Activated CD4-positive, alpha-beta memory T cell treated with anti-CD3 and anti-CD28 coated beads for 36 hours (primary cell): ENCODE measurements around the gene FAM210B. TPM values are rescaled to one million over a fixed set of nuclear protein-coding genes. Genes with fewer than 3 reads are reported as not detected.
A peak's percentile ranks its signal among the peaks of the same experiment; 100 is the strongest.

Source experiments
- CTCF ChIA-PET: fragments of 350-600 bp; sonication (Branson Sonifier 250); formaldehyde crosslinking; loops from one replicate; lab custom pipeline; 2021; ENCODE audit warnings: antibody characterized with exemption, inconsistent platforms; lab: Charles Lee
- POLR2A ChIA-PET: fragments of 350-600 bp; sonication (Branson Sonifier 250); formaldehyde crosslinking; loops from one replicate; lab custom pipeline; 2021; ENCODE audit warnings: antibody characterized with exemption; lab: Charles Lee
- DNase-seq: peaks from one replicate; pipeline ENCODE4 v3.0.0-alpha.2; 2020
- H3K27ac Mint-ChIP-seq: one replicate; pipeline ENCODE4 v1.8.0; 2021; ENCODE audit warnings: mixed read lengths
- H3K27me3 Mint-ChIP-seq: one replicate; pipeline ENCODE4 v1.8.0; 2021; ENCODE audit warnings: mixed read lengths
- H3K36me3 Mint-ChIP-seq: one replicate; pipeline ENCODE4 v1.8.0; 2021; ENCODE audit warnings: mixed read lengths
- H3K4me1 Mint-ChIP-seq: one replicate; pipeline ENCODE4 v1.8.0; 2021; ENCODE audit warnings: low read depth, mixed read lengths
- H3K4me3 Mint-ChIP-seq: one replicate; pipeline ENCODE4 v1.8.0; 2021; ENCODE audit warnings: mild to moderate bottlenecking, mixed read lengths
- H3K9me3 Mint-ChIP-seq: one replicate; pipeline ENCODE4 v1.8.0; 2021; ENCODE audit warnings: mixed read lengths
- intact Hi-C: fragments of 100-400 bp; cut with micrococcal nuclease; formaldehyde crosslinking; loops from one replicate; pipeline ENCODE4 v1.15.1; 2023
- total RNA-seq, 2 experiments: library from RNA; stranded (reverse); gene quantifications; one replicate each; pipeline ENCODE4 v1.2.3, GENCODE V29; 2021

FAM210B gene
- total RNA-seq, 2 experiments from 2014 or later, result 5.5 to 5.9 TPM

DNA sequence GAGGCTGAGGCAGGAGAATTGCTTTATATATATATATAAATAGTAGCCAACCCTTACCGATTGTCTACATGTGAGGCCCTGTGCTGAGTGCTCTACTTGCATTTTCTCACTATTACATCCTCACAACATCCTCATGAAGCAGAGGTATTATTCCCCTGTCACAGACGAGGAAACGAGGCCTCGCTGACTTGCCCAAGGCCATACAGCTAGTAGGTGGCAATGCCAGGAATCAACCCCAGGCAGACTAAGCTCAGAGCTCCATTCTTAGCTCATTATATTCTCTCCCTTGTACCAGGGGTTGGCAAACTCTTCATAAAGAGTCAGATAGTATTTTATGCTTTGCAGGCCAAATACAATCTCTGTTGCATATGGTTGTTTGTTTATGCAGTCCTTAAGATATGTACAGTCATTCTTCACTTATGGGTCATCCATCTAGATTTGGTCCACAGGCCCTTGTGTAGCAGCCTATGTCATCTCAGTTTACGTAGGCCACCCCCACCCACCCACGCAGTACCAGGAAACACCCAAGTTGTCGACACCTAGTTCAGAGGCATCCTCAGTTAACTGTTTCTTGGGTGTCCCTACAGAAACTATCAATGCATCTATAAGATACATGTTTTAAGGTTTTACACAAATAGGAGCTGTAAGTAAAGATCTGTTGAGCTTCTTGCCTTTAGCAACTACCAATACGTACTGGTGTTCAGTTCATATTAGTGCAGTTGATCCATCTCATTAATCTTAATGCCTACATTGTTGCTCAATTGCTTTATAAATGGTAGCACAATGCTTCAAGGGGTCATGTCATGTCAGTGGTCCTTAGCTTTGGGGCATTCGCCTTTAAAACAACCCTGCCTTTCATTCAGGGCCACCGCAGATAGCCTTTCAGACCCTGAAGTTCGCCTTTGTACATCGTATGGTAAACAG lies 56.3 kb downstream of the FAM210B start:
- H3K27me3 Mint-ChIP-seq, result no peaks in the 10 kb centered on the region
- peaks cover 80% of the 10 kb centered on the region for H3K4me1 Mint-ChIP-seq
- H3K27ac Mint-ChIP-seq, result peak overlapping the region; percentile 91
- ChIA-PET POLR2A (interaction anchor here (0.9 to 3.7 kb wide), 6 partner anchors 8 to 39 kb away, joined by 3 to 17 read pairs (median 6); no protein-coding TSS in a partner anchor), CTCF (interaction anchor here (0.8 to 1.9 kb wide), 2 partner anchors 17 to 55 kb away, joined by 3 to 4 read pairs; no protein-coding TSS in a partner anchor)
- intact Hi-C loops, result loop anchor here (1.0 to 10.0 kb wide), 4 partner anchors 14 to 980 kb away; partner anchors contain the start of genes RBM38 and RTF2
- peak overlapping the region; percentile 58 for H3K4me3 Mint-ChIP-seq
- H3K9me3 Mint-ChIP-seq, result no peaks in the 10 kb centered on the region
- peak; percentile 92 for DNase-seq
- peaks cover 24% of the 10 kb centered on the region for H3K36me3 Mint-ChIP-seq

DNA sequence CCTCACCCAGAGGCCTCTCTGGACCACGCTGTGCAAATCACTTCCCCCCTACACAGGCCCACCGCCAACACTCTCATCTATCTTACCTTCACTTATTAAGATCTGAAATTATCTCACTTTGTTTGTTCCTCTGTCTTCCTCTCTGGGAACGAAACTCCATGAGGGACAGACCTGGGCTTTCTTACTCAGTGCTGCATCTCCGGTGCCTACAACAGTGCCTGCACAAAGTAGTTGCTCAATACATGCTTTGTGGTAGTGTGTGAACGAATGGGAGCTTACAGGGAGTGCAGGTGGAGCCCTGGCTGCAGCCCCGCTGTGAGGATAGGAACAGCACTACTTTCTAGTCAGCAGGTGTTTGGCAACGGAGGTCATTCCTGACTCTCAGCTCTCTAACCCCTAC lies 58.6 kb downstream of the FAM210B start:
- peaks cover 19% of the 10 kb centered on the region for H3K36me3 Mint-ChIP-seq
- intact Hi-C loops, result loop anchor here (10.0 kb wide), 1 partner anchor 977 kb away; the partner anchor contains the start of gene RBM38

DNA sequence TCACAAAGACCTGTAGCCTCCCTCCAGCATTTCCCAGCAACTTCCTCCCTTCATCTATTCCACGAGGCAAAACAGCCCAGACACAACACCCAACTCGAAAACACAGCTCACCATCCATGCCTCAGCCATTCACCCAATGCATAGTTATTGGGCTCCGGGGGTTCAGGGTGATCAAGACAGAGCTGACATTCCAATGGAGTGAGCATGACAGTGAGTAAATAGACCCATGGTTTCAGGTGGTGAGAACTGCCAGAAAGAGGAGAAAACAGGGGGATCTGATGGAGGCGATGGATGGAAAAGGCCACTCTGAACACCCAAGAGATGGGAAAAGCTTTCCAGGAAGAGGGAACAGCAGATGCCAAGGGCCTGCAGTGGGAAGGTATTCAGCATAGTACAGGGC lies 59.1 kb downstream of the FAM210B start:
- H3K4me3 Mint-ChIP-seq, result peak overlapping the region; percentile 71
- intact Hi-C loops, result loop anchor here (1.0 to 10.0 kb wide), 3 partner anchors 11 to 977 kb away; partner anchors contain the start of gene RBM38
- no peak for DNase-seq

More for the DNA sequence above, 58.6 kb downstream of the FAM210B start:
- ChIA-PET POLR2A (interaction anchor here (1.3 to 3.4 kb wide), 3 partner anchors 11 to 51 kb away, joined by 3 to 19 read pairs (median 16); partner anchors contain the start of genes AURKA, CSTF1 and RTF2), CTCF (interaction anchor here (2.4 kb wide), 1 partner anchor 19 kb away, joined by 10 read pairs; no protein-coding TSS in a partner anchor)
- no peak for DNase-seq
- Mint-ChIP-seq H3K4me1 (peaks cover 88% of the 10 kb centered on the region), H3K9me3 (no peaks in the 10 kb centered on the region), H3K4me3 (peak overlapping the region; percentile 71), H3K27me3 (no peaks in the 10 kb centered on the region), H3K27ac (peak overlapping the region; percentile 91)

More for the DNA sequence above, 59.1 kb downstream of the FAM210B start:
- Mint-ChIP-seq H3K9me3 (no peaks in the 10 kb centered on the region), H3K27ac (peak overlapping the region; percentile 91), H3K27me3 (no peaks in the 10 kb centered on the region), H3K4me1 (peaks cover 88% of the 10 kb centered on the region), H3K36me3 (peaks cover 14% of the 10 kb centered on the region)
- POLR2A ChIA-PET, result interaction anchor here (1.3 to 3.4 kb wide), 4 partner anchors 11 to 50 kb away, joined by 3 to 19 read pairs (median 10); partner anchors contain the start of genes AURKA, CSTF1 and RTF2
- CTCF ChIA-PET, result interaction anchor here (1.4 to 2.5 kb wide), 3 partner anchors 12 to 24 kb away, joined by 4 to 10 read pairs (median 9); no protein-coding TSS in a partner anchor

Other genes starting within 250 kb of the FAM210B start
- gene MC3R, start 110.2 kb upstream of the FAM210B start, total RNA-seq, result not detected
- gene AURKA, start 33.2 kb downstream of the FAM210B start, total RNA-seq, result 100 to 1,000 TPM in 1 of 2 experiments, 10 to 100 TPM in 1; 99.7 to 101 TPM
- 10 to 100 TPM; 53.9 to 56.6 TPM for gene CSTF1, start 33.7 kb downstream of the FAM210B start, total RNA-seq
- gene CASS4, start 53.3 kb downstream of the FAM210B start, total RNA-seq, result 1 to 10 TPM; 7.8 to 8.6 TPM
- 10 to 100 TPM; 81.8 to 83.1 TPM for gene RTF2, start 109.7 kb downstream of the FAM210B start, total RNA-seq
- under 1 TPM; 0.59 to 0.99 TPM for gene FAM209A, start 165.8 kb downstream of the FAM210B start, total RNA-seq
- under 1 TPM; 0.63 to 0.93 TPM for gene FAM209B, start 174.3 kb downstream of the FAM210B start, total RNA-seq